Erythroblast (primary cell): ENCODE data around the gene MACROD2.

Experiments
- DNase-seq, 2 experiments: peaks; one replicate each; lab custom pipeline; 2025; lab: John Stamatoyannopoulos, UW
- GATA1 ChIP-seq: IDR thresholded peaks from 2 replicates; pipeline ENCODE4 v1.6.1; 2011; ENCODE audit warnings: low read depth, mild to moderate bottlenecking, control low read depth, low read length, moderate library complexity
- POLR2A ChIP-seq: IDR thresholded peaks from 2 replicates; pipeline ENCODE4 v1.6.1; 2011; ENCODE audit warnings: mild to moderate bottlenecking, low read length

The MACROD2 gene

DNA sequence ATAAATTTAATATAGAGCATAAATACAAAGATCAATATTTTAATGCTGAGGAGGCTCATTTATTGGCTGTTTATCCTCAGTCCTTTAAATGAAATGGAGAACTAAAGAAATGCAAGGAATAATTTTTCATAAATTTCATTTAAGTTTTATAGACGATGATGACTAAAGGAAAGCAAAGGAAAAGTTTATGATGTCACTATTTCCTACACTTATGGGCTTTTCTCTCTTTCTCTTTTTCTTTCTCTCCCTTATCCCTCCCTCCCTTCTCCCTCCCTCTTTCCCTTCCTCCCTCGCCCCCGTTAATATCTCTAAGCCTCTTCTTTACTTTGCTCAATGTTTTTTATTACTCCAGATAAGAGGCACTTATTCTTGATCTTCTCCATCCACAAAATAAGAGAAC is 1231.8 kb downstream of the MACROD2 start:
- no peak for TF ChIP-seq GATA1
- TF ChIP-seq POLR2A = no peak
- DNase-seq = no peak

DNA sequence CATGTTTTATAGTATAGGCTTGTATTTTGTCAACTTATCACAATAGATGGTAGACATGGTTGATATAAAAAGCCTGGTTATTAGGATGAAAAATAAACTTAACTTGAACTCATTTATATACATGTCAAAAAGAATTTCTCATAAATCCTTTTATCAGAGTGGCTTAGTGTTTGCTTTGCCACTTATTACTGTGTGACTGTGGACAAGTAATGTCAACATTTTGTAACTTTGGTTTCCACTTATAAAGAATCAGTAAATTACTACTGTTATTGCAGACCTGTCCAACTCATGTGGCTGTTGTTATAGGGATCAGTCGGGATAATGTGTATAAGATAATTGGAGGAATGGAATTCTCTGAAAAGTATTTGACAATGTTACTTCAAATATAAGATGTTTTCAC is 1236.9 kb downstream of the MACROD2 start:
- no peak for DNase-seq
- TF ChIP-seq GATA1 = no peak
- no peak for TF ChIP-seq POLR2A

DNA sequence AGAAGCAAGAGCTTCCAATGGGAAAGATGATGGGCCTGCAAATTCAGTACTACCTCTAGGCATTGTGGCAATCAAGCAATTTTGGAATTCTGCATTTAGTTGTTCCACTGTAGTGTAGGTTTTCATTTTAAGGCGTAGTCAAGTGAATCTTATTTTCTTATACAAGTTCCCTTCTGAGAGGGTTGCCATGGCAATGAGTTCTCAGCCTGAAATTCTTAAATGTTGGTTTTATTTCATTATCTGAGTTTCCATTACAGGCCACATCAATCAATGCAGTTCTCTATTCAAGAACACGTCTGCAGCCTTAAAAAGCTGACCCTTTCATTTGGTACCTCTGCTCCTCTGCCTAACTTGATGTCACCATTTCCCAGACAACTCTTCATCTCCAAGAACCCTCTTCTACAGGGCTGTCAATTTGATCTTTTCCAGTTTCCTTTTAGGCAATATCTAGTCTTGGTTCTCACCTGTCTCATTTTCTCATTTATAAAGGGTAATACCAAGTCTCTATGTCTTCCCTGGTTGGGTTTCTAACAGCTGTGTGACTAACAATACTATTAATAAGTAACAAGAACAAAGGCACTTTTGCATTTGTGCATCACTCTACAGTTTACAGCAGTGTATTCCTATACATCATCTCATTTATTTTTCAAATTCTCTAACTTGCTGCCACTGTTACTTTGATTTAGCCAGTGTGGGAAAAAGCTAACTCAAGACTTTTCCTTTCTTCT is 1240.3 kb downstream of the MACROD2 start:
- no peak for TF ChIP-seq POLR2A
- TF ChIP-seq GATA1 = no peak
- no peak for DNase-seq

DNA sequence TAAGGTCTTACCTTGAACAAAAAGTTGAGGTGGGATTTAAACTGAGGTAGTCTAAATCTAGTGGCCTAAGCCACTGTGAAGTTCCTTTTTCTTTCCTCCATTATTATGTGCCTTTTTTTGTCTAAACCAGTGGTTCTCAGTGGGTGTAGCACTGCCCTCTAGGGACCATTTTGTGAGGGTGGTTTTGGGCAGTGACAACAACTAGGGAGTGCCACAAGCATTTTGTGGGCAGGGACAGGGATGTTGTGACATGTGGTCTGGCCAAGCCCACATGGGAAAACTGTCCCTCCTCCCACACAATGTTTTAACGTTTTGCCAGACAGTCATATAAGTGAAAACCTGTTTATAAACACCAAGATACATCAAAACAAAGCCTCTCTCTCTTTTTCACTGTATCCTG is 1241.5 kb downstream of the MACROD2 start:
- peak; percentile 1 to 3 for DNase-seq
- TF ChIP-seq GATA1 (no peak), POLR2A (no peak)

DNA sequence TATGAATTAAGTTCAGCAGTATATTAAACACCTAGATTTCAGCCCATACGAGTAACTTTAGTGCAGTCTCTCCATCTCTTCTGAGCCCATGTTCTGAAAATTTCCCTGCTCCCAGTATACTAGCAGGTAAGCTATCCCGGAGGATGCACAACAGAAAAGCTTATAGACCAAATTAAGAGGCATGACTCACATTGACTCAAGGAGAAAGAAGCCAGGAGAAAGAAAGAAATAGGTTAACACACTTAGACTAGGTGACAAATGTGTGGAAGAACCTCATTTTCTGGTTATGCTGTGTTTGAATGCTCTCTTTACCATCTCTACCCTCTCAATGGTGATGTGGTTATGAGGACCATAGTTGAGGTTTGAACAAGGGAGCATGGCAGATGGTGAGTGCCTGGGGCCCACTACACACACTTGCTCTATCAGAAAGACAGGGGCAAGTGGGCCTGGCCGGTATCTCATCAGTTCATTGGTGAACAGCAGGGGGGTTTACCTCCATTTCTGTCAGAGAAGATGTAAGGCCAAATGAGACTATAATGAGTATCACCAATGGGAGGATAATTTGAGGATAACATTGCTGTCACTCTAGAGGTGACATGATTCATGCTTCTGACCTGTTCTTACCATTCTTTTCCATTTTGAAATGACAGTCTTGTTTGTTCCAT is 1244.4 kb downstream of the MACROD2 start:
- no peak for DNase-seq
- no peak for TF ChIP-seq GATA1
- TF ChIP-seq POLR2A = no peak

DNA sequence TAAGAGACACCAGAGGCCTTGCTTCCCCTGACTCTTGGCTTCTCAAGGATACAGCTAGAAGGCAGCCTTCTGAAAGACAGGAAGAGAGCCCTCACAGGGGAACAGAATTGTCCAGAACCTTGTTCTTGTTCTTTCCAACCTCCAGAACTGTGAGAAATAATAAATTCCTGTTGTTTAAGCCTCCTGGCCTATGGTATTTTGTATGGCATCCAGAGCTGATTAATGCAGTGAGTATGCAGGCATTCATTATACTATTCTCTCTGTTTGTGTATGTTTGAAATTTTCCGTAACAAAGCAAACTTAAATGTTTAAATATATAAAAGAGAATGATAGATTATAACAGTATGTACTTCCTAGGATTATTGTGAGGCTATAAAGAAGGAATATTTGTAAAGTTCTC is 1245.5 kb downstream of the MACROD2 start:
- TF ChIP-seq GATA1 (no peak), POLR2A (no peak)
- DNase-seq = no peak

DNA sequence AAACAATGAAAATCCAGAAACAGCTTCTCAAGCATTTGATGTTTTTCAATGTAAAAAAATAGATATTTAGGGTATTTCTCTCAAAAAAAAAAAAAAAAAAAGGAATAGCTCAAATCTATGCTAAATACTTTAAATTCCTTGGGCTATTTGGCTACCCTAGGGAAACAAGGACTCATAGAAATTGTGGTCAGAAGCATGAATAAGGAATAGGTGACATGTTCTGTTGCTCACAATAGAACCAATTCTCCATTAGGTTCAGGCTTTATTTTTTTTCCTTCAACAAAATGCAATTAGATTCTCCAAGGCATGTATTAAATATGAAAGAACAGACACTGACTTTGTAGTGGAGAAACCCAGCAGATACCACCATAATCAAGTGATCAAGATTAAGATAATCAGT is 1246.4 kb downstream of the MACROD2 start:
- no peak for DNase-seq
- TF ChIP-seq POLR2A (no peak), GATA1 (no peak)

DNA sequence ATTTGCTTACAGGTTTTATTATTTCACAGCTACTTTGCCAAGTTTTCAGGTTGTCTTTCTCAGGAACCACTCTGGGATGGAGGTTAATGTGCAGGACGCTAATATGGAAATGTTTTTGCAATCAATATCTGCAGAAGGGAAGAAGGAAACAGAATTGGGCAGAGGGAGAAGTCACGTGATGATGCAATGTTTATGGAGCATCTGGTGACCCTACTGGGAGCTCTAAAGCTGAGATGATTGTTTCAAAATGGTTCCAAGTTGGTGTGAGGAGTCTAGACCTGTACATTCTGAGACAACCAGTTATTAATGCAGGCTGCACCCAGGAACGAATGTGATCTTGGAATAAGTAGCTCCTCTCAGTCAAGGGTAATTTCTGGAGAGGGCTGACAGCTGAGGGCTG is 1247.5 kb downstream of the MACROD2 start:
- no peak for DNase-seq
- TF ChIP-seq GATA1 = no peak
- TF ChIP-seq POLR2A = no peak

DNA sequence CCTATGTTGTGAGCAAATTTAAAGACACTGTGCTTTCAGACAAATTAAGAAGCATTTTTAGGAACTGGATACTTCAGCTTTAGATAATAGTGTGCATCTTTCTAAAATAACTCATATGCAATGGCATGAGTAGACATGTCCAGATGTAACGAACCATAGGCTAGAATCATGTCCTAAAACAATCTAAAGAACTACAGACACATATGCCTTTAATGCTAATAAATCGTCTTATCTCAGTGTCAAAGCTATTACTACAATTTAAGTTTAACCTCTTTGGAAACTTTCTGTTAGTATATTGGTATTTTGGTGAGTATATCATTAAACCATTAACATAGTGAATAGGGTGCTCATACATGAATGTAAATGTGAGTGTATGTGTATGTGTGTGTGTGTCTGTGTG is 1250.6 kb downstream of the MACROD2 start:
- TF ChIP-seq GATA1 = no peak
- no peak for TF ChIP-seq POLR2A
- no peak for DNase-seq

DNA sequence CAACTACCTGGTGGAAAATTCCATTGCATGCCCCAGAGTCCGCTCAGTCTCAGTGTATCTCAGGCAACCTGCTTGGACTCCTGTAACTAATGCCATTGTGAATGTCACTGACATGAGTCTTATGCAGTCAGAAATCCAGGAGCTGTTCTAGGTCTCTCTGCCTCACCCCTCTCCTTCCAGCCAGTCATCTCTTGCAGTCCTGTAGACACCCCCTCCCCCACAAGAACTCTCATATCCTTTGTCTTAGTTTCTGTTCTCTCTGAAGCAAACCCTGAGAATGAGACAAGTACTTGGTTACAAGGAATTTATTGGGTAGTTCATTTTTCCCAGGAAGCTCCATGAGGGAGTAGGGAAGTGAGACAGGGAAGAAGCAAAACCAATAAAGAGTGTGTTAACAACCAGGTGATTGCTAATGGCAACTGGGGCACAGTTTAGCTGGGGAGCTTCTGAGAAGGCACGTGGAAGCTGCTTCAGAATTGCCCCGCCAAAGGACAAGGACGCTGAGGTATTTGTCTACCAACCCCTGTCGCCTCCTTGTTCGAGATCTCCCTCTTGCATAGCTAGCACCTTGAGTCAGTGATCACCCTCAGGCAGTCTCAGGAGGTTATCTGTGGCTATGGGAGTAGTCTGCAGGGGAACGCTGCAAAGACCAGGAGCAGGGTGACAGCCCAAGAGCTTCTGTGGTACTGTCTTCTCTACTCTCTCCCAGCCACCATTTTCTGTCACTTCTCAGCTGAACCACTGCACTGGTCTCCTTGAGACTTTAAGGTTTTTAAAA is 1253.5 kb downstream of the MACROD2 start:
- TF ChIP-seq POLR2A (no peak), GATA1 (no peak)
- no peak for DNase-seq

DNA sequence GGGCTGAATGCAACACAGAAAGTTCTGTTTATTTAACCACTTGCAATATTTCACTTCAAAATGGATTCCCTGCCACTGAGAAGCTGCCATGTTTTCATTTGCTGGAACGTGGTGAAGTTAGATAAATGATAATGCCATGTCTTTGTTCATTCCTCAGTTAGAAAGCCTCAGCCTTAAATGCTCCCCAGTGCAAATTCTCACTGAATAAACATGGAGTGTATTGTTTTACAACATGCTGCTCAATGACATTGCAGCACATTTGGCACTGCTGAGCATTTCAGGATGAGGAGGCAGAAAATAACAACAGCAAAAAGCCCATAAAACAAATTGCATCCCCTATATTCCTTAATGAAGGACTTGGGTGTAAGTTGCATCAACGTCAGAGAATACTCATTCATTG is 1255.9 kb downstream of the MACROD2 start:
- no peak for DNase-seq
- TF ChIP-seq GATA1 (no peak), POLR2A (no peak)

DNA sequence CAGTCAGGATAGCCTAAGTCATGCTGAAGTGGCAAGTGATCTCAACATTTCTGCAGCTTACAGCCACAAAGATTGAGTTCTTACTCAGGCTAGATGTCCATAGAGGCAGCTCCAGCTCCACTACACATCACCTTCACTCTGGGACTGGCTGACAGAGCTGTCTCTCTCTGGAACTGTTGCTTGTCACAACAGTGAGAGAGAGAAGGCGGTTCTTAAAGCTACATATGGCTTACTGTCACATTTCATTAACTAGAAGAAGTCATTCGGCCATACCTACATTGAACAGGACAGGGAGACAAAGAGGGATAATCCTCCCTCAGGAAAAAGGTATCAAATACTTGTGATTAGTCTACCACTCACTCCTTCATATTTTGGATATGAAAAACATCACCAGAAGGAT is 1257.0 kb downstream of the MACROD2 start:
- DNase-seq = no peak
- TF ChIP-seq POLR2A = no peak
- no peak for TF ChIP-seq GATA1

DNA sequence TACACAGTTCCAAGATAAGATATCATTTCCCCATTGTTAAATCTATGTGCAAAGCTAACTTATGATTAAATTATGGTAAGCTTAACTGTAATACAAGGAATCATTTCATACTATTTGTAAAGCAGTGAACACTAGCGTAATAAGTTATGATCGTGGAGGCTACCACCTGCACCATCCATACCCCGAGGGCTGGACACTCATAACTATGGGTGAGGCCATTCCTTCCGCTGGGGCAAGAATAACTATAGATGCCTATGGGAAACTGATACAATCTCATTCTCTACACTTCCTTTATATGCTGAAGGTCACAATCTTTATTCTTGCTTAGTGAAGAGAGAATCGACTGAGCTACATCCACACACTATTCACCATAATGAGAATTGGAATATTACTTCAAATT is 1258.1 kb downstream of the MACROD2 start:
- TF ChIP-seq GATA1 = no peak
- no peak for DNase-seq

DNA sequence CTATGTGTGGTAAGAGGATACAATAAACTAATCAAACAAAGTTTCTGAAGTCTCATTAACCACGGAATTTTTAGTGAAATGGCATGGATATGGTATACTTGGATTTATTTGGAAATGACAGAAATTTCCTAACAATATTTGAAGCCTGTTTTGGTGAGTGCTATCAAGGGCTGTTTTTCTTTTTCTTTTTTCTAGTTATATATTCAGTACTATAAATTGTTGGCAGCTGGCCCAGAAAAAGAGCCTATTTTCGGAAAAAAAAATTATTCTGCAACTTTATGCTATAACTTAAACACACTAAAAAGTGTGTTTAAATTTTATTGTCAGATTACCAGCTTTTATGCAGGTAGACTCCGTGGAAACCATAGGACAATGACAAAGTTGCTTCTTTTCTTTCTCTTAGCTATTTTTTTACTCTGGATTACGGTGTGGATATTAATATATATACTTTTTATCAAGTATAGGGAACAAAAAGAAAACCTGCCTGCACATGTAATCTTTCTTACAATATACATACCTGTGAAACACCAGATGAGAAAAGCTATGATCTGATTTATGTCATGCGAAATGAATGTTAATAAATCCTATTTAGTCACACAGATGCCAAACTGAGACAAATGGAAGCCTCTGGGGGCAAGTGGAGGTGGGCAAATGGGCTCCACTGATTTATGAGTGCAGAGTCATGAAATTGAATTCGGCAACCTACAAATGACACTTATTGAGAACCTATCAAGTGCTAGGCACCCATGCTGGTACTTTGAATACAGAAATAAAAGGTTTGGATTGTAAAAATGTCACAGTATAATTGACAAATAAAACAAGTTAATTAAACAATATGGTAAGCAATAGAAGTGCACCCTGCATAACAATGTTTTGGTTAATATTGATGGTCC is 1261.6 kb downstream of the MACROD2 start:
- DNase-seq = no peak
- TF ChIP-seq GATA1 (no peak), POLR2A (no peak)
